GM18951 (cell line): ENCODE measurements around the gene TREH.

ENCODE experiments used
- POLR2A ChIP-seq: IDR thresholded peaks from 4 replicates; pipeline ENCODE4 v1.6.1; 2011; ENCODE audit warnings: mild to moderate bottlenecking; ENCODE audit not compliant: insufficient read length, insufficient read depth; ENCODE audit errors: extremely low read depth
- in situ Hi-C: fragments of 300-500 bp; cut with MboI; formaldehyde crosslinking; loops from one replicate; pipeline ENCODE4 v1.12.0; 2022; ENCODE audit warnings: low sequenced_read_pairs, mixed read lengths, inconsistent platforms; ENCODE audit not compliant: unreplicated experiment

The TREH gene

GRCh38 chr11:118629761-118630661, 49.4 kb downstream of the TREH start:
- in situ Hi-C loops, result no loop called here
- no peak for TF ChIP-seq POLR2A

DNA sequence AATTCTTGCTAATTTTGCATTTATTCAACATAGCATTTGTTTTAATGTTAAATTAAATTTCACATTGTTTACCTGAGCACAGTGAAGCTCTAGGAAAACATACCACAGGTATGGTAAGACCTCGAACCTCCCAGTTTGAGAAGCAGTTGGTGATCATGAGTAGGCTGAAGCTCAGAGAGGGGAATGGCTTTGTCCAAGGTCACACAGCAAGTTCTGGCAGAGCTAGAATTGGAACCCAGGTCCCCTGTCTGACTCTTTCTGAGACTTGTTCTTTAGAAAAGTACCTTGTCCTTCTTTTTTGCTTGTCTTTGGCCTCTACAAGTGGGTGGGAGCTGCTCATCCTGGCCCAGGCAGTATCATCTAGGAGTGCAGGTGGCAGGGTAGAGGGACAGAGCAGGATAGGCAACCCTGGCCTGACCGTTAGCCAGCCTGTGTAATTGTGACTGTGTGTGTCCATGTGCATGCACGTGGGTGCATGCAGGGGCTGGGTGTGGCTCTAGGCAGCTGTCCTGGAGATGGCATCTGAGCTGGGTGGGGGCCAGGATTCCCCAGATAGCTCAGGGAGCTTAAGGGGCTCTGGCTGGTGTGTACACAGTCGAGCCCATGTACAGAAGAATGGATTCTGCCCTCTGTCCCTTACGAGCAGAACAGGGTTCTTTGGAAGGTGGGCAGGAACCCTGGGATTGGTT, 50.4 kb downstream of the TREH start:
- in situ Hi-C loops, result no loop called here
- TF ChIP-seq POLR2A, result no peak

GRCh38 chr11:118628432-118628831, 51.0 kb downstream of the TREH start:
- no peak for TF ChIP-seq POLR2A
- in situ Hi-C loops, result no loop called here

- in situ Hi-C loops, result no loop called here
- TF ChIP-seq POLR2A, result no peak
Measured at GRCh38 chr11:118628031-118628430, 51.4 kb downstream of the TREH start.

DNA sequence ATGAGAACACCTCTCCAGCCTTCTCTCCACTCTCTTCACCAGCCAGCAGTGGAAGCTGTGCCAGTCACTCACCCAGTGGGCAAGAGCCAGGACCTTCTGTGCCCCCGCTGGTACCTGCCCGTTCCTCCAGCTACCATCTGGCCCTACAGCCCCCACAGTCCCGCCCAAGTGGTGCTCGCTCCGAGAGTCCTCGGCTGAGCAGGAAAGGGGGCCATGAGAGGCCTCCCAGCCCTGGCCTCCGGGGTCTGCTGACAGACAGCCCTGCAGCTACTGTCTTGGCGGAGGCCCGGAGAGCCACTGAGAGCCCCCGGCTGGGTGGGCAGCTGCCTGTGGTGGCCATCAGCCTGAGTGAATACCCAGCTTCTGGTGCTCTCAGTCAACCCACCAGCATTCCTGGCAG, 51.9 kb downstream of the TREH start:
- no peak for TF ChIP-seq POLR2A
- in situ Hi-C loops, result no loop called here

GRCh38 chr11:118625976-118626375, 53.5 kb downstream of the TREH start:
- in situ Hi-C loops, result no loop called here
- TF ChIP-seq POLR2A, result no peak

- TF ChIP-seq POLR2A, result no peak
- in situ Hi-C loops, result no loop called here
Measured at GRCh38 chr11:118625036-118625690, 54.3 kb downstream of the TREH start.

- in situ Hi-C loops, result no loop called here
- TF ChIP-seq POLR2A, result no peak
Measured at GRCh38 chr11:118623269-118623655, 56.2 kb downstream of the TREH start.

- TF ChIP-seq POLR2A, result no peak
- in situ Hi-C loops, result no loop called here
Measured at GRCh38 chr11:118622376-118623268, 56.8 kb downstream of the TREH start.

GRCh38 chr11:118621784-118622375, 57.6 kb downstream of the TREH start:
- no peak for TF ChIP-seq POLR2A
- in situ Hi-C loops, result no loop called here

- in situ Hi-C loops, result no loop called here
- TF ChIP-seq POLR2A, result no peak
Measured at GRCh38 chr11:118621071-118621783, 58.2 kb downstream of the TREH start.
